KMS-11 (cell line): ENCODE measurements around the gene KSR2.
"Not testable (repeated sequence)": the region's sequence is repeated elsewhere in the genome, so short reads cannot be mapped to it uniquely, and the experiment has no call there.

Experiments
- H2AFZ ChIP-seq: fragments of 200-600 bp; sonication (generic); 2 replicates; pipeline ENCODE4 v1.6.1; 2016; ENCODE audit warnings: antibody characterized with exemption, mixed run types, low read depth
- H3K27ac ChIP-seq: fragments of 200-600 bp; sonication (generic); 2 replicates; pipeline ENCODE4 v1.6.1; 2016; ENCODE audit warnings: mild to moderate bottlenecking, mixed run types
- H3K27me3 ChIP-seq: fragments of 200-600 bp; sonication (generic); 2 replicates; pipeline ENCODE4 v1.6.1; 2017; ENCODE audit warnings: mild to moderate bottlenecking, low read depth, mixed run types, moderate library complexity; ENCODE audit not compliant: insufficient read depth
- H3K36me3 ChIP-seq: fragments of 200-600 bp; sonication (generic); 2 replicates; pipeline ENCODE4 v1.6.1; 2017; ENCODE audit warnings: mild to moderate bottlenecking, mixed run types; ENCODE audit not compliant: insufficient read depth
- H3K4me1 ChIP-seq: fragments of 200-600 bp; sonication (generic); 2 replicates; pipeline ENCODE4 v1.6.1; 2016; ENCODE audit warnings: mild to moderate bottlenecking, low read depth, mixed run types; ENCODE audit not compliant: poor library complexity, severe bottlenecking
- H3K4me2 ChIP-seq: fragments of 200-600 bp; sonication (generic); 2 replicates; pipeline ENCODE4 v1.7.0; 2016; ENCODE audit warnings: mild to moderate bottlenecking, mixed run types
- H3K4me3 ChIP-seq: fragments of 200-600 bp; sonication (generic); IDR thresholded peaks from 2 replicates; pipeline ENCODE4 v1.6.1; 2017; ENCODE audit warnings: low read depth, low read length, mixed read lengths; ENCODE audit not compliant: insufficient read depth
- H3K79me2 ChIP-seq: fragments of 200-600 bp; sonication (generic); 2 replicates; pipeline ENCODE4 v1.6.1; 2016; ENCODE audit warnings: low read depth, mixed run types; ENCODE audit not compliant: insufficient read depth
- H3K9ac ChIP-seq: fragments of 200-600 bp; sonication (generic); 2 replicates; pipeline ENCODE4 v1.6.1; 2016; ENCODE audit warnings: mild to moderate bottlenecking, mixed run types
- H4K20me1 ChIP-seq: fragments of 200-600 bp; sonication (generic); 2 replicates; pipeline ENCODE4 v1.6.1; 2016; ENCODE audit warnings: mild to moderate bottlenecking, mixed run types; ENCODE audit not compliant: insufficient read depth
- TF ChIP-seq, protein P1 (sequence below): fragments of 200-600 bp; sonication (generic); conservative IDR thresholded peaks from 2 replicates; pipeline ENCODE4 v1.6.1; 2017; ENCODE audit warnings: low read depth, mild to moderate bottlenecking, antibody characterized with exemption, low read length, moderate library complexity, mixed read lengths

The KSR2 gene

DNA sequence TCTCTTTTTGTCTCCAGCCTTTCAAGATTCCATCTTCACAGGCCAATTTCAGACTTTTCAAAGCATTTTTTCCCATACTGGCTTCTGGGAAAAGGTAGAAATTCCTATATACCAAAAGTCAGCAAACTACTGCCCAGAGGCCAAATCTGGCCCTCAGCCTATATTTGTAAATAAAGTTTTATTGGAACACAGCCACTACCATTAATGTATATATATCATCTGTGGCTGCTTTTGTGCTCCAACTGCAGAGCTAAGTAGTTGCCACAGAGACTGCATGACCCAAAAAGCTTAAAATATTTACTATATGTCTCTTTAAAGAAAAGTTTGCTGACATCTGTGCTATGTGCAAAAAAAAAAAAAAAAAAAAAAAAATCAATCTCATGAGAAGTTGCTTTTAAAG, 76.3 kb downstream of the KSR2 start:
- TF ChIP-seq, protein P1, sequence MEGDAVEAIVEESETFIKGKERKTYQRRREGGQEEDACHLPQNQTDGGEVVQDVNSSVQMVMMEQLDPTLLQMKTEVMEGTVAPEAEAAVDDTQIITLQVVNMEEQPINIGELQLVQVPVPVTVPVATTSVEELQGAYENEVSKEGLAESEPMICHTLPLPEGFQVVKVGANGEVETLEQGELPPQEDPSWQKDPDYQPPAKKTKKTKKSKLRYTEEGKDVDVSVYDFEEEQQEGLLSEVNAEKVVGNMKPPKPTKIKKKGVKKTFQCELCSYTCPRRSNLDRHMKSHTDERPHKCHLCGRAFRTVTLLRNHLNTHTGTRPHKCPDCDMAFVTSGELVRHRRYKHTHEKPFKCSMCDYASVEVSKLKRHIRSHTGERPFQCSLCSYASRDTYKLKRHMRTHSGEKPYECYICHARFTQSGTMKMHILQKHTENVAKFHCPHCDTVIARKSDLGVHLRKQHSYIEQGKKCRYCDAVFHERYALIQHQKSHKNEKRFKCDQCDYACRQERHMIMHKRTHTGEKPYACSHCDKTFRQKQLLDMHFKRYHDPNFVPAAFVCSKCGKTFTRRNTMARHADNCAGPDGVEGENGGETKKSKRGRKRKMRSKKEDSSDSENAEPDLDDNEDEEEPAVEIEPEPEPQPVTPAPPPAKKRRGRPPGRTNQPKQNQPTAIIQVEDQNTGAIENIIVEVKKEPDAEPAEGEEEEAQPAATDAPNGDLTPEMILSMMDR, result no peak
- no peaks in the 10 kb centered on the region for H4K20me1 ChIP-seq
- H3K79me2 ChIP-seq, result no peaks in the 10 kb centered on the region
- H3K4me3 ChIP-seq, result no peak overlapping the region
- no peaks in the 10 kb centered on the region for H3K27me3 ChIP-seq
- no peaks in the 10 kb centered on the region for H3K4me1 ChIP-seq
- no peak overlapping the region for H2AFZ ChIP-seq
- no peak overlapping the region for H3K9ac ChIP-seq
- H3K36me3 ChIP-seq, result no peaks in the 10 kb centered on the region
- no peak overlapping the region for H3K27ac ChIP-seq
- H3K4me2 ChIP-seq, result no peak overlapping the region

DNA sequence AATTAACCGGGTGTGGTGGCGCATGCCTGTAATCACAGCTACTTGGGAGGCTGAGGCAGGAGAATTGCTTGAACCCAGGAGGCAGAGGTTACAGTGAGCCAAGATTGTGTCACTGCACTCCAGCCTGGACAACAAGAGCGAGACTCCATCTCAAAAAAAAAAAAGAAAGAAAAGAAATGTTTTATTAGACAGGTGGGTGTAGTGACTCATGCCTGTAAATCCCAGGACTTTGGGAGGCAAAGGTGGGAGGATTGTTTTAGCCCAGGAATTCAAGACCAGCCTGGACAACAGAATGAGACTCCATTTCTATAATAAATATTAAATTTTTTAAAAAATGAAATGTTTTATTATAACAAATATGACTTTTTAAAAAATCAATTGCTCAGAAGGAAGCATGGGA, 77.5 kb downstream of the KSR2 start:
- H3K9ac ChIP-seq, H2AFZ ChIP-seq, H3K79me2 ChIP-seq, H4K20me1 ChIP-seq, H3K4me2 ChIP-seq, H3K4me3 ChIP-seq, H3K27me3 ChIP-seq, H3K4me1 ChIP-seq, H3K27ac ChIP-seq, H3K36me3 ChIP-seq: not testable (repeated sequence)

DNA sequence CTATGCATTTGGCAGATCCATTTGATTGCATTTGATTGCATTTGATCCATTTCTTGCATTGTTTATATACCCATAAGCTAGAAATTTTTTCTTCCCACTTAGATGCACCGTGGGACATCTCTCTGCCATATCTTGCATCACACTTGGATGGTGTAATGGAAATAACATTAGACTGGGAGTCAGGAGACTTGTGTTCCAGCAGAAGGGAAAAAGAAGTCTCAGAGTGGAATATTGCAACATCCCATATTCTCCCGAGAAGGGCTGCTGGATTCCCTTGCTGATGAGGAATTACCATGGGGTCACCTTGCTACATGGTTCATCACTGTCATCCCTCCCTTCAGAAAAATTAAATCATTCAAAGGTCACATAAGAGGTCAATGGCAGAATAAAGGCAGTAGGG, 78.1 kb downstream of the KSR2 start:
- no peaks in the 10 kb centered on the region for H3K27me3 ChIP-seq
- H4K20me1 ChIP-seq, result no peaks in the 10 kb centered on the region
- H3K4me2 ChIP-seq, result no peak overlapping the region
- H3K9ac ChIP-seq, result no peak overlapping the region
- H3K4me3 ChIP-seq, result no peak overlapping the region
- no peaks in the 10 kb centered on the region for H3K4me1 ChIP-seq
- H3K79me2 ChIP-seq, result no peaks in the 10 kb centered on the region
- no peak overlapping the region for H2AFZ ChIP-seq
- TF ChIP-seq, protein P1, result no peak
- no peak overlapping the region for H3K27ac ChIP-seq
- H3K36me3 ChIP-seq, result no peaks in the 10 kb centered on the region

DNA sequence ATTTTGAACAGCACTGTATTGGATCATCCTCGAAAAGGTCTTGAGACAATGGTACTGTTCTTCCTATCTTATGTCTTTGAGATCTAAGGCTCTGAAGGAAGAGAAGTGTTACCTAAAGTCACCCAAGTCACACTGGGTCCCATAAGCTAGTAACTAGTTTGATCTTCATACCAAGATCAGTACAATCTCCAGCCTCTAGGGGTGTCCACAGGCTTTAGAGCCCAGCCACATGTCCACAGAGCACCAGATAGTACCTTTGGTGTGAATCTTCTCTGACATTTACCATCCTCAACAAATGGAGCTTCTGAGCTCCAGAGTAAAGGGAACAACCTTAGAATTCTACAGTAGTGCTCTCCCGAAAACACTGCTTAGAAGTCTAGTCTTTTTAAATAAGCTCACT, 78.7 kb downstream of the KSR2 start:
- Histone ChIP-seq H3K4me2 (no peak overlapping the region), H2AFZ (no peak overlapping the region), H3K27me3 (no peaks in the 10 kb centered on the region)

DNA sequence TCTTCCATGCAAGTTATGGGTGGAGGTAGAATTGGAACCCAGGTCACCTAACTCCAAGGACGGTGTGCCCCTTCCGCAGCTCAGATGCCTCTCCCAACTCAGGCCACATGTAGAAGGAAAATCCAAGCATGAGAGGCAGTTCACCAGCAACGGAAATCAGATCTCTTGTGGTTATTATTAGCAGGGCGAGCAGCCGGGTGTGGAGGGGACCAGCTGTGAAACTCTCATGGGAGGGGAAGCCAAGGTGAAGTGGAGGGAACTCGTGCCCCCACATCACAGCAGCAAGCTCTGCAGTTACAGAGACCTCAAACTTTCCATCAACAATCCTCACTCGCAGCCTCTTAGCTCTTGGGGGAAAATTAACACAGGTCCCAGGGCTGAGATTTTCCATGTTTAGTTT, 79.7 kb downstream of the KSR2 start:
- TF ChIP-seq, protein P1, result no peak
- Histone ChIP-seq H3K4me2 (no peak overlapping the region), H2AFZ (no peak overlapping the region), H3K79me2 (no peaks in the 10 kb centered on the region), H3K4me3 (no peak overlapping the region), H3K36me3 (no peaks in the 10 kb centered on the region), H3K4me1 (no peaks in the 10 kb centered on the region), H3K27ac (no peak overlapping the region), H4K20me1 (no peaks in the 10 kb centered on the region), H3K9ac (no peak overlapping the region), H3K27me3 (no peaks in the 10 kb centered on the region)

More for the DNA sequence above, 78.7 kb downstream of the KSR2 start:
- Histone ChIP-seq H4K20me1 (no peaks in the 10 kb centered on the region), H3K36me3 (no peaks in the 10 kb centered on the region), H3K27ac (no peak overlapping the region), H3K4me1 (no peaks in the 10 kb centered on the region), H3K4me3 (no peak overlapping the region), H3K79me2 (no peaks in the 10 kb centered on the region), H3K9ac (no peak overlapping the region)
- TF ChIP-seq, protein P1, result no peak
